HepG2 (cell line): ENCODE measurements around the gene TCFL5. TPM values are rescaled to one million over a fixed set of nuclear protein-coding genes. Genes with fewer than 3 reads are reported as not detected.

Experiments used
- BORCS8-MEF2B ChIP-seq: sonication (generic); formaldehyde crosslinking; IDR thresholded peaks from 2 replicates; pipeline ENCODE4 v1.8.0; 2022; ENCODE audit warnings: mild to moderate bottlenecking, missing genetic modification reagents
- HNRNPLL ChIP-seq: fragments of 200-400 bp; formaldehyde crosslinking; IDR thresholded peaks from 2 replicates; pipeline ENCODE4 v1.6.1; 2017; ENCODE audit warnings: mild to moderate bottlenecking, low read depth, low read length; ENCODE audit not compliant: poor library complexity, severe bottlenecking
- IRF2 ChIP-seq: IDR thresholded peaks from 2 replicates; pipeline ENCODE4 v1.6.1; 2018; ENCODE audit warnings: missing genetic modification reagents, missing compliant biosample characterization
- PHF8 ChIP-seq: sonication (generic); formaldehyde crosslinking; IDR thresholded peaks from 2 replicates; pipeline ENCODE4 v1.5.0; 2020; ENCODE audit warnings: missing genetic modification reagents
- RBM22 ChIP-seq: fragments of 200-400 bp; formaldehyde crosslinking; optimal IDR thresholded peaks from 2 replicates; pipeline ENCODE3; 2017; ENCODE audit warnings: mild to moderate bottlenecking, low read length, moderate library complexity
- RNF2 ChIP-seq: fragments of 450-650 bp; conservative IDR thresholded peaks from 2 replicates; pipeline ENCODE4 v1.6.1; 2016; ENCODE audit warnings: low read depth
- SAFB2 ChIP-seq: sonication (generic); formaldehyde crosslinking; IDR thresholded peaks from 2 replicates; pipeline ENCODE4 v1.5.1; 2020; ENCODE audit warnings: missing genetic modification reagents, low read depth, mild to moderate bottlenecking, borderline replicate concordance
- SOX6 ChIP-seq, 2 experiments: fragments of 450-650 bp in 1 of 2; sonication (generic) in 1 of 2; formaldehyde crosslinking in 1 of 2; IDR thresholded peaks; 2 replicates each; pipeline versions ENCODE4 v1.4.0 to v1.6.1; 2017 to 2020; ENCODE audit warnings: antibody characterized with exemption in 1 of 2, mild to moderate bottlenecking in 1 of 2, missing genetic modification reagents in 1 of 2
- SRY ChIP-seq: sonication (generic); formaldehyde crosslinking; IDR thresholded peaks from 2 replicates; pipeline ENCODE4 v1.8.0; 2022; ENCODE audit warnings: mild to moderate bottlenecking, missing genetic modification reagents
- ZBTB1 ChIP-seq: sonication (generic); formaldehyde crosslinking; IDR thresholded peaks from 2 replicates; pipeline ENCODE4 v1.4.0; 2020; ENCODE audit warnings: missing genetic modification reagents, borderline replicate concordance
- ZC3H13 ChIP-seq: sonication (generic); formaldehyde crosslinking; IDR thresholded peaks from 2 replicates; pipeline ENCODE4 v1.8.1; 2023; ENCODE audit warnings: mild to moderate bottlenecking, missing genetic modification reagents, moderate library complexity
- ZNF563 ChIP-seq: sonication (generic); formaldehyde crosslinking; IDR thresholded peaks from 2 replicates; pipeline ENCODE4 v1.8.0; 2022; ENCODE audit warnings: mild to moderate bottlenecking, moderate library complexity, missing genetic modification reagents
- polyA plus RNA-seq, 8 experiments: library from polyadenylated mRNA; depleted of rRNA in 3 of 8; stranded (reverse) in 7 of 8; unstranded in 1 of 8; fragments of >200 nt; fragmentation: Illumina TruSeq in 4 of 8; extraction: Trizol in 4 of 8; gene quantifications; 2 replicates each; pipeline versions ENCODE4 v1.2.1 to v1.2.3, GENCODE V29; 2011 to 2016; ENCODE audit warnings: low read depth in 4 of 8, missing spikeins in 1 of 8, mixed read lengths in 1 of 8; ENCODE audit not compliant: insufficient read depth in 1 of 8
- total RNA-seq, 5 experiments: library from RNA; depleted of rRNA; stranded (reverse); fragments of >200 nt; fragmentation: Illumina TruSeq; extraction: Trizol; gene quantifications; 2 replicates each; pipeline ENCODE4 v1.2.3, GENCODE V29; 2016; ENCODE audit warnings: low read depth in 1 of 5
- TF ChIP-seq, protein P1 (sequence below): sonication (generic); formaldehyde crosslinking; IDR thresholded peaks from 2 replicates; pipeline ENCODE4 v1.5.1; 2020; ENCODE audit warnings: mild to moderate bottlenecking, missing genetic modification reagents, moderate library complexity
- TF ChIP-seq, protein P2 (sequence below): sonication (generic); formaldehyde crosslinking; IDR thresholded peaks from 2 replicates; pipeline ENCODE4 v1.4.0; 2020; ENCODE audit warnings: missing genetic modification reagents
- TF ChIP-seq, protein P3 (sequence below): IDR thresholded peaks from 2 replicates; pipeline ENCODE4 v1.6.1; 2016; ENCODE audit warnings: missing compliant biosample characterization, missing genetic modification reagents, borderline replicate concordance
- TF ChIP-seq, protein P4 (sequence below): sonication (generic); formaldehyde crosslinking; IDR thresholded peaks from 2 replicates; pipeline ENCODE4 v1.5.1; 2020; ENCODE audit warnings: missing genetic modification reagents, mild to moderate bottlenecking, borderline replicate concordance

TCFL5 gene
- total and polyA plus RNA-seq, 2 of the 13 experiments (the other 11 are each of a cell fraction or from before 2014, with no cell fraction given), result 14.8 to 20.0 TPM

GRCh38 chr20:62814060-62814708, 47.4 kb downstream of the TCFL5 start (continued):
- TF ChIP-seq, protein P1, sequence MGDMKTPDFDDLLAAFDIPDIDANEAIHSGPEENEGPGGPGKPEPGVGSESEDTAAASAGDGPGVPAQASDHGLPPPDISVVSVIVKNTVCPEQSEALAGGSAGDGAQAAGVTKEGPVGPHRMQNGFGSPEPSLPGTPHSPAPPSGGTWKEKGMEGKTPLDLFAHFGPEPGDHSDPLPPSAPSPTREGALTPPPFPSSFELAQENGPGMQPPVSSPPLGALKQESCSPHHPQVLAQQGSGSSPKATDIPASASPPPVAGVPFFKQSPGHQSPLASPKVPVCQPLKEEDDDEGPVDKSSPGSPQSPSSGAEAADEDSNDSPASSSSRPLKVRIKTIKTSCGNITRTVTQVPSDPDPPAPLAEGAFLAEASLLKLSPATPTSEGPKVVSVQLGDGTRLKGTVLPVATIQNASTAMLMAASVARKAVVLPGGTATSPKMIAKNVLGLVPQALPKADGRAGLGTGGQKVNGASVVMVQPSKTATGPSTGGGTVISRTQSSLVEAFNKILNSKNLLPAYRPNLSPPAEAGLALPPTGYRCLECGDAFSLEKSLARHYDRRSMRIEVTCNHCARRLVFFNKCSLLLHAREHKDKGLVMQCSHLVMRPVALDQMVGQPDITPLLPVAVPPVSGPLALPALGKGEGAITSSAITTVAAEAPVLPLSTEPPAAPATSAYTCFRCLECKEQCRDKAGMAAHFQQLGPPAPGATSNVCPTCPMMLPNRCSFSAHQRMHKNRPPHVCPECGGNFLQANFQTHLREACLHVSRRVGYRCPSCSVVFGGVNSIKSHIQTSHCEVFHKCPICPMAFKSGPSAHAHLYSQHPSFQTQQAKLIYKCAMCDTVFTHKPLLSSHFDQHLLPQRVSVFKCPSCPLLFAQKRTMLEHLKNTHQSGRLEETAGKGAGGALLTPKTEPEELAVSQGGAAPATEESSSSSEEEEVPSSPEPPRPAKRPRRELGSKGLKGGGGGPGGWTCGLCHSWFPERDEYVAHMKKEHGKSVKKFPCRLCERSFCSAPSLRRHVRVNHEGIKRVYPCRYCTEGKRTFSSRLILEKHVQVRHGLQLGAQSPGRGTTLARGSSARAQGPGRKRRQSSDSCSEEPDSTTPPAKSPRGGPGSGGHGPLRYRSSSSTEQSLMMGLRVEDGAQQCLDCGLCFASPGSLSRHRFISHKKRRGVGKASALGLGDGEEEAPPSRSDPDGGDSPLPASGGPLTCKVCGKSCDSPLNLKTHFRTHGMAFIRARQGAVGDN (CRISPR knock-in tag), result peak; percentile 21; the same call in 1 of the 2 replicates
- TF ChIP-seq ZNF563 (CRISPR knock-in tag), result peak; percentile 62; the same call in 1 of the 2 replicates
- TF ChIP-seq SRY (CRISPR knock-in tag), result peak; percentile 33; the same call in 1 of the 2 replicates
- TF ChIP-seq, protein P2, sequence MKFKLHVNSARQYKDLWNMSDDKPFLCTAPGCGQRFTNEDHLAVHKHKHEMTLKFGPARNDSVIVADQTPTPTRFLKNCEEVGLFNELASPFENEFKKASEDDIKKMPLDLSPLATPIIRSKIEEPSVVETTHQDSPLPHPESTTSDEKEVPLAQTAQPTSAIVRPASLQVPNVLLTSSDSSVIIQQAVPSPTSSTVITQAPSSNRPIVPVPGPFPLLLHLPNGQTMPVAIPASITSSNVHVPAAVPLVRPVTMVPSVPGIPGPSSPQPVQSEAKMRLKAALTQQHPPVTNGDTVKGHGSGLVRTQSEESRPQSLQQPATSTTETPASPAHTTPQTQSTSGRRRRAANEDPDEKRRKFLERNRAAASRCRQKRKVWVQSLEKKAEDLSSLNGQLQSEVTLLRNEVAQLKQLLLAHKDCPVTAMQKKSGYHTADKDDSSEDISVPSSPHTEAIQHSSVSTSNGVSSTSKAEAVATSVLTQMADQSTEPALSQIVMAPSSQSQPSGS (CRISPR knock-in tag), result 0 out of 2 replicates have a peak, but pooled peaks have one; percentile 16
- peak; percentile 84; the same call in 1 of the 2 replicates for TF ChIP-seq ZBTB1
- 0 out of 2 replicates have a peak, but pooled peaks have one; percentile 44 for TF ChIP-seq IRF2 (CRISPR knock-in tag)
- no peak for TF ChIP-seq SOX6 (IDR thresholded peaks at IDR 0.05)
- TF ChIP-seq SOX6 (CRISPR knock-in tag; IDR thresholded peaks at IDR 0.05), result no peak
- peak; percentile 74 for TF ChIP-seq SAFB2 (CRISPR knock-in tag)
- peak; percentile 72; the same call in 1 of the 2 replicates for TF ChIP-seq ZC3H13 (CRISPR knock-in tag)
- TF ChIP-seq PHF8 (CRISPR knock-in tag), result no peak
- TF ChIP-seq HNRNPLL, result peak; percentile 22
- TF ChIP-seq, protein P3, sequence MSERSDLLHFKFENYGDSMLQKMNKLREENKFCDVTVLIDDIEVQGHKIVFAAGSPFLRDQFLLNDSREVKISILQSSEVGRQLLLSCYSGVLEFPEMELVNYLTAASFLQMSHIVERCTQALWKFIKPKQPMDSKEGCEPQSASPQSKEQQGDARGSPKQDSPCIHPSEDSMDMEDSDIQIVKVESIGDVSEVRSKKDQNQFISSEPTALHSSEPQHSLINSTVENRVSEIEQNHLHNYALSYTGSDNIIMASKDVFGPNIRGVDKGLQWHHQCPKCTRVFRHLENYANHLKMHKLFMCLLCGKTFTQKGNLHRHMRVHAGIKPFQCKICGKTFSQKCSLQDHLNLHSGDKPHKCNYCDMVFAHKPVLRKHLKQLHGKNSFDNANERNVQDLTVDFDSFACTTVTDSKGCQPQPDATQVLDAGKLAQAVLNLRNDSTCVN (CRISPR knock-in tag), result no peak
- 0 out of 2 replicates have a peak, but pooled peaks have one; percentile 16 for TF ChIP-seq BORCS8-MEF2B (CRISPR knock-in tag)
- TF ChIP-seq RBM22, result peak; percentile 81
- TF ChIP-seq RNF2, result no peak
- TF ChIP-seq, protein P4, sequence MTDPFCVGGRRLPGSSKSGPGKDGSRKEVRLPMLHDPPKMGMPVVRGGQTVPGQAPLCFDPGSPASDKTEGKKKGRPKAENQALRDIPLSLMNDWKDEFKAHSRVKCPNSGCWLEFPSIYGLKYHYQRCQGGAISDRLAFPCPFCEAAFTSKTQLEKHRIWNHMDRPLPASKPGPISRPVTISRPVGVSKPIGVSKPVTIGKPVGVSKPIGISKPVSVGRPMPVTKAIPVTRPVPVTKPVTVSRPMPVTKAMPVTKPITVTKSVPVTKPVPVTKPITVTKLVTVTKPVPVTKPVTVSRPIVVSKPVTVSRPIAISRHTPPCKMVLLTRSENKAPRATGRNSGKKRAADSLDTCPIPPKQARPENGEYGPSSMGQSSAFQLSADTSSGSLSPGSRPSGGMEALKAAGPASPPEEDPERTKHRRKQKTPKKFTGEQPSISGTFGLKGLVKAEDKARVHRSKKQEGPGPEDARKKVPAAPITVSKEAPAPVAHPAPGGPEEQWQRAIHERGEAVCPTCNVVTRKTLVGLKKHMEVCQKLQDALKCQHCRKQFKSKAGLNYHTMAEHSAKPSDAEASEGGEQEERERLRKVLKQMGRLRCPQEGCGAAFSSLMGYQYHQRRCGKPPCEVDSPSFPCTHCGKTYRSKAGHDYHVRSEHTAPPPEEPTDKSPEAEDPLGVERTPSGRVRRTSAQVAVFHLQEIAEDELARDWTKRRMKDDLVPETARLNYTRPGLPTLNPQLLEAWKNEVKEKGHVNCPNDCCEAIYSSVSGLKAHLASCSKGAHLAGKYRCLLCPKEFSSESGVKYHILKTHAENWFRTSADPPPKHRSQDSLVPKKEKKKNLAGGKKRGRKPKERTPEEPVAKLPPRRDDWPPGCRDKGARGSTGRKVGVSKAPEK (CRISPR knock-in tag), result no peak
